Activated CD4-positive, alpha-beta T cell treated with anti-CD3 and anti-CD28 coated beads, Interleukin-10, Interleukin-2, amounts not matched to agents 100 ng/mL and 50 ng/mL, durations not matched to agents 16 hours and 8 hours (primary cell): ENCODE results near the gene TCAF1.

Experiments used
- DNase-seq: peaks from one replicate; pipeline ENCODE4 v3.0.0-alpha.2; 2020

The TCAF1 gene, protein sequence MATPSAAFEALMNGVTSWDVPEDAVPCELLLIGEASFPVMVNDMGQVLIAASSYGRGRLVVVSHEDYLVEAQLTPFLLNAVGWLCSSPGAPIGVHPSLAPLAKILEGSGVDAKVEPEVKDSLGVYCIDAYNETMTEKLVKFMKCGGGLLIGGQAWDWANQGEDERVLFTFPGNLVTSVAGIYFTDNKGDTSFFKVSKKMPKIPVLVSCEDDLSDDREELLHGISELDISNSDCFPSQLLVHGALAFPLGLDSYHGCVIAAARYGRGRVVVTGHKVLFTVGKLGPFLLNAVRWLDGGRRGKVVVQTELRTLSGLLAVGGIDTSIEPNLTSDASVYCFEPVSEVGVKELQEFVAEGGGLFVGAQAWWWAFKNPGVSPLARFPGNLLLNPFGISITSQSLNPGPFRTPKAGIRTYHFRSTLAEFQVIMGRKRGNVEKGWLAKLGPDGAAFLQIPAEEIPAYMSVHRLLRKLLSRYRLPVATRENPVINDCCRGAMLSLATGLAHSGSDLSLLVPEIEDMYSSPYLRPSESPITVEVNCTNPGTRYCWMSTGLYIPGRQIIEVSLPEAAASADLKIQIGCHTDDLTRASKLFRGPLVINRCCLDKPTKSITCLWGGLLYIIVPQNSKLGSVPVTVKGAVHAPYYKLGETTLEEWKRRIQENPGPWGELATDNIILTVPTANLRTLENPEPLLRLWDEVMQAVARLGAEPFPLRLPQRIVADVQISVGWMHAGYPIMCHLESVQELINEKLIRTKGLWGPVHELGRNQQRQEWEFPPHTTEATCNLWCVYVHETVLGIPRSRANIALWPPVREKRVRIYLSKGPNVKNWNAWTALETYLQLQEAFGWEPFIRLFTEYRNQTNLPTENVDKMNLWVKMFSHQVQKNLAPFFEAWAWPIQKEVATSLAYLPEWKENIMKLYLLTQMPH

GRCh38 chr7:143901668-143902331 lies at the start of gene TCAF1:
TSS of gene TCAF1 (minus strand) at chr7:143902176. CDS start at chr7:143876608, 25,568 bp downstream.
- DNase-seq = peak; percentile 93

DNA sequence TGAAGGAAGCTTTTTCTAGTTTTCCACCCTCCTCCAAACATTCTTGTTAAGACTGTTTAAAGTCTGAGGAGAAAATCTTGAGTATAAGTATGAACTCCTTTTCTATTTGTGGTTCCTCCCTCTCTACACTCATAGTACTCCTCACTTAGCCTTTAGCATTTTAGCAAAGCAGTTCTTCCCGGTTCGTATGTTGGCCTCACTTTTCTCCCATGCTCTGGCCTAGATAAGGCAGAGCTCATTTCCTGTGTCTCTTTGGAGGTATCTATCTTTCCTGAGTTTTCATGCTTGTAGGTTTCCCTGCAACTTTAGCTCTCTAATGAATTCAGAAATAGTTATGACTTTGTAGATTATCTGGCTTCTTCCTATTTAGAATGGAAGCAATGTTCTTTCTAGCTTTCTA lies 46.8 kb upstream of the TCAF1 start:
- no peak for DNase-seq

GRCh38 chr7:143947111-143947510 lies 45.1 kb upstream of the TCAF1 start:
- DNase-seq = no peak

DNA sequence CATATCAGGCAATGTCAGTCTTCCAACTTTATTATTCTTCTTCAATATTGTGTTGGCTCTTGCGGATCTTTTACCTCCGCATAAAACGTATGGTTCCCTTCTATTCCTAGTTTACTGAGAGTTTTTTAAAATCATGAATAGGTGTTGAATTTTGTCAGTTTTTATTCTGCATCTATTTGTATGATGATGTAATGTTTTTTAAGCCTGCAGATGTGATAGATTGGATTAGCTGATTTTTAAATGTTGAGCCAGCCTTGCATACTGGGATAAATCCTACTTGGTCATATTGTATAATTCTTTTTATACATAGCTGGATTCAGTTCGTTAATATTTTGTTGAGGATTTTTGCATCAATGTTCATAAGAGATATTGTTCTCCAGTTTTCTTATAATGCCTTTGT lies 43.4 kb upstream of the TCAF1 start:
- no peak for DNase-seq

DNA sequence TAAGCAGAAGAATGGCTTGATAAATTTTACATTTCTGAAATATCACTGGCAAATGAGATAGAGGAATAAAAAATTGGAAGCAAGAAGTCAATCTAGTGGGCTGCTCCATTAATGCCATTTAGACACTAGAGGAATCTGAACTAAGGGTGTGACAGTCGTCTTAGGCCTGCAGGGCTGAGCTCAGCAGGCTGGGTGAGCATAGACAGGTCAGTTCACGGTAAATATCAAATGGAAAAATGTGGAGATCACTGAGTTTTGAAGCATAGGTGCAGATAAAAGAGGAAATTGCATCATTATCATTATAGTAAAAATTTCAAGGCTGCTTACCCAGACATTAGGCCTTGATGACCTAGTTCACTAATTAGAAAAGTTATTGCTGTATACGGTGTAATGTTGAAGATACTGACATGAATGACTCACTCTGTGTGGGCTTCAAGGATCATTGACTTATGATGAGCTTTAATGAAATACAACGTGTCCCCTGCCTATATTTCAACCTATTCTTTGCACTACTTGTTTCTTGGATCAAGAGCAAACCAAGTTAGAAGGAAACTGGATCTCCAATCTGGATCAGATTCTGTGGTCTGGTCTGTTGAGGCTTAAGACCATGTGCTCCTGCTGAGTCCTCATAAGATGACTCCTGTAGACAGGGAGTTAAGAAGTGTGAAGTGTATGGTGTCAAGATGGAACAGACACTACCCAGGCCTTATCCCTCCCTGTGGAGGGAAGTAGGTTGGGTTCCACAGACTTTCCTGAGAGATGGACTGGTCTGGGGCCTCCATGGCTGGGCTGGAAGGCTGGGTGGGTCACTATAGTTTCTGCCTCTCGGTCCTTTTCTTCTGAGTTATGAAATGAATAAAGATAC lies 36.6 kb upstream of the TCAF1 start:
- DNase-seq = no peak

- no peak for DNase-seq
Observed at GRCh38 chr7:143936087-143937009, 34.4 kb upstream of the TCAF1 start.

DNA sequence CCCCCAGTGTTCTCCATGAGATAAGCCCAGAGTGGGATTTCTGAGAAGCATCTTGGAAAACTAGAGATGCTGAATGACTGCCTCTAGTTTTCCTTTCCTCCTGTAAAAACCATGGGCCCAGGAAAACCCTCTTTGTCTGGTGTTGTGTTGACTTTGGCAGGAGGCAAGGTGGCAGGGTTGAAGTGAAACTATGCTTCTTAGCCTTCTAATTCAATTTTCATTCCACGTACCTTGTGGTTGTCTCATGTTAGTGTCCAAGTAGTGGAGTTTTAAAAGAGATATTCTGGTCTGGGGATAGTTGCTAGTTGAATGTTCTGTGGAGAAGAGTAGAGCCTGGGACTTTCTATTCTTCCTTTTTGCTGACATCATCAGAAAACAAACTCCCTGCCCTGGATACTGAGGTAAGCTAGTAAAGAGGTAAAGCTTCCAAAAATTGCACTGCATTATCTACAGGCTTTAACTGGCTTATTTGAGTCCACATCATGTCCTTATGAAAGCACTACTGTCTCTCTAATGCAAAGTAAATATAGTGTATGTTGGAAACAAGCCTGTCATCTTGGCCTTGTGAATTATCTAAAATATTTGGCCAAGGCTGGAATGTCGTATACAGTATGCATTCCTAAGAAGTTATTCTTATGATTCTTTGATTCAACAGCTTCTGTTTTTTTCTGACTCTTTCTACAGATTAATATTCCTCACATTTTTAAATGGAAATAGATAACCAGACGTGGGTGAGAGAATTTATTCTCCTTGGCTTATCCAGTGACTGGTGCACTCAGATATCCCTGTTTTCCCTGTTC lies 32.8 kb upstream of the TCAF1 start, which contains the start of gene OR2F2:
Gene OR2F2 (plus strand): TSS at position 708 of the 800 bp plus-strand sequence. CDS start 0 bp downstream, at position 708.
- DNase-seq = no peak

DNA sequence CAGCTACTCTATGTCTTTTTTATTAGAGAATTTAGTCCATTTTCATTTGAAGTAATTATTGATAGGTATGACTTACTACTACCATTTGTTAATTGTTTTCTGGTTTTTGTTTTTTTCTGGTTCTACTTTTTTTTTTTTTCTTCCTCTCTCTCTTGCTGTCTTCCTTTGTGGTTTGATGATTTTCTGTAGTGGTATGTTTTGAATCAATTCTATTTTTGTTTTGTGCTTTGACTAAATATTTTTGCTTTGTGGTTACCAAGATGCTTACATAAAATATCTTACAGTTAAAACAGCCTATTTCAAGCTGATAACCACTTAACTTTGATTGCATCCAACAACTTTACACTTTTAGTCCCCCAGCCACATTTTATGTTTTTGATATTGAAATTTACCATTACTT lies 29.8 kb upstream of the TCAF1 start:
- DNase-seq = peak; percentile 20

DNA sequence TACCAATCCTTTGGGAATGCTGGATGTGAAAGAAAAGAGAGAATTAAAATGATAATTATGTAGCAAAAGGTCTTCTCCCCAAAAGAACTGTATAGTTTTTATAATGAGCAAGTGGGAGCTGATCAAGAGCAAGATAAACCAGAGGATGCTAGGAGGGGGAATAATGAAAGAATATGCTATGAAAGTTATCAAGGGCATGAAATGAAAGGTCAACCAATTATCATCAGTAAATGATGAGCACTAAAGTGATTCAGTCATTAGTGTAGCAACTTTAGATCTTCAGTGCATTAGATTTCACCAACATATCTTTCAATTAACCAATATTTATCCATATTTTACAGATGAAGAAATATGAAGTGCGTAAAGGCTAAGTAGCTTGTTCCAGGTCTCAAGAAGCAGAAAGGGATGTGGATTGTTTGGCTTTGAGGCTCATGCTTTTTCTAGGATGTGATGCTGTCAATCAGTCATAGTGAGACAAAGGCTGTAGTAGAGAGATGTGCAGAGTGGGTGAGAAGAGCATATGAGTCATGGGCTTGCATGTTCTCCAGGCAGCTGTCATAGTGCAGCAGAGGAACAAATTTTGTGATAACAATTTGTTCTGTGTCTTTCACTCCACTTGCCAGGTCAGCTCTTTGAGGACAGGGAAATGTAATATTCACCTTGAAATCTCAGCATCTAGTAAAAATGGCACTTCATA lies 27.4 kb upstream of the TCAF1 start:
- DNase-seq = peak; percentile 75

DNA sequence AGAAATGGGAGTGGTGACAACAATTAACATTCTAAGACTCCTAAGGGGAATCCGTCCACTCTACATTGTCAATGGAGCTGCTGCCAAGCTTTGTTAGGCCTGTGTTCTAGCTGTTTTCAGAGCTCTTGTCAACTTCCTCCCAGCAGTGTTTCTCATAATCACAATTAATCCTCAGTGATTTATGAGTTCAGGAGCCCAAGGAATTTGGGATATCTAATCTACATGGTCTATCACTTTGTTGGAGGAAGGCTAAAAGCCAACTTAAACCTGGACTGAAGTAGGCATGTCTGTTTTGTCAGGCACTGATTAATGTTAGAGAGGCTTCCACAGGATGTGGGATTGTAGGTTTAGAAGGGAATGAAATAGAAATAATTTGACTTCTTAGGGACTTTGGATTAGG lies 22.9 kb upstream of the TCAF1 start:
- no peak for DNase-seq

- DNase-seq = no peak
Observed at GRCh38 chr7:143914938-143915652, 13.1 kb upstream of the TCAF1 start.

- DNase-seq = no peak
Observed at GRCh38 chr7:143913945-143914615, 12.1 kb upstream of the TCAF1 start.

- no peak for DNase-seq
Observed at GRCh38 chr7:143910473-143911248, 8.7 kb upstream of the TCAF1 start.

DNA sequence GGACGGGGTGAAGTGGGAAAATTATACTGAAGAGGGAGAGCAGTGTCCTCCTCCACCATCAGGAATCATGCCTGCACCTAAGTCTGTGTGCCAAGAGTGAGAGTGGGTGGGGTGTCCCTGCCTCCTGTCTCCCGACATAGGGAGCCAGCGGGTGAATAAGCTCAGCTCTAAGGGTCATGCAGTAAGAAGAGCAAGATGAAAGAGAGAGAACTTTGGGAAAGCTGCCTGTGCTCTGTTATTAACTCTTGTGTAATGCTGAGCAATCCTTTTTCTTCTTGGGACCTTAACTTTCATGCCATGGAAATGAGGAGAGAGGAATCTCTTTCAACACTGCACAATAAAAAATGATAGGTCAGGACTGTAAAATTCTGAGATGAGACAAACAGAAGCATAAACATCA lies 7.9 kb upstream of the TCAF1 start:
- no peak for DNase-seq

DNA sequence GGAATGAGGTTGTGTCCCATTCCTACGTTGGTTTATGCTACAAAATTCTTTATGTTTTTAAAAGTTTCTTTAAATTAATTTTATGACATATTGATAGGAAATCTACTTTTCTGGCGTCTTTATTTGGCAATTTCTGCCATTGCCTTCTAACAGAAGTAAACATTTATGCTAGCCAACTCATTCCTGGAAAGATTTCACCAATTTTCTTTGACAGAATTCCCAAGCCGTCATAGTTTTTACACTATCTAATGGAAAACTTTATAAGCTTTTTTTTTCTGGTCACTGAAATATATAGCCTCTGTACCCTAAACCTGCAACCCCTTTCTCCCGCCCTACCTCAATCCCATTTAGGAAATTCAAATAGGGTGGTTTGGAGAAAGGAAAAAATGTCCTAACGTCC lies 6.1 kb upstream of the TCAF1 start:
- DNase-seq = no peak

- no peak for DNase-seq
Observed at GRCh38 chr7:143906895-143907294, 4.9 kb upstream of the TCAF1 start.

DNA sequence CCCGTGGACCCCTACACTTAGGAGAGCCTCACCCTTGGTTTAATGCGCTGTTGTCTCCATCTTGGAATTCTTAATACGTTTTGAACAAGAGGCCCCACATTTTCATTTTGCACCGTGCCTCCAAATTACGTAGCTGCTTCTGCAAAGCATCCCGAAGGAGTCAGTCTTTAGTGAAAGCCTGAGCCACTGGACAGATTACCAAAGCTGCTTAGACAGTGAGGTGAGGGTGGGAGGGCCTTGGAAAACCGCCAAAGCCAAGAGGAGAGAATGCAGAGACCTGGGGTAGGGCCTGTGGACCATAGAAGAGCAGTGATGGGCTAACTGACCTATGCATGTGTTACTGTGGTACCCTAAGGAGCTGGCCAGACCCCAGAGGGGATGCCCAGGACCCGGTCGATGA lies 4.2 kb upstream of the TCAF1 start:
- DNase-seq = no peak
